ENCODE data around the gene KIF18B.

DNA sequence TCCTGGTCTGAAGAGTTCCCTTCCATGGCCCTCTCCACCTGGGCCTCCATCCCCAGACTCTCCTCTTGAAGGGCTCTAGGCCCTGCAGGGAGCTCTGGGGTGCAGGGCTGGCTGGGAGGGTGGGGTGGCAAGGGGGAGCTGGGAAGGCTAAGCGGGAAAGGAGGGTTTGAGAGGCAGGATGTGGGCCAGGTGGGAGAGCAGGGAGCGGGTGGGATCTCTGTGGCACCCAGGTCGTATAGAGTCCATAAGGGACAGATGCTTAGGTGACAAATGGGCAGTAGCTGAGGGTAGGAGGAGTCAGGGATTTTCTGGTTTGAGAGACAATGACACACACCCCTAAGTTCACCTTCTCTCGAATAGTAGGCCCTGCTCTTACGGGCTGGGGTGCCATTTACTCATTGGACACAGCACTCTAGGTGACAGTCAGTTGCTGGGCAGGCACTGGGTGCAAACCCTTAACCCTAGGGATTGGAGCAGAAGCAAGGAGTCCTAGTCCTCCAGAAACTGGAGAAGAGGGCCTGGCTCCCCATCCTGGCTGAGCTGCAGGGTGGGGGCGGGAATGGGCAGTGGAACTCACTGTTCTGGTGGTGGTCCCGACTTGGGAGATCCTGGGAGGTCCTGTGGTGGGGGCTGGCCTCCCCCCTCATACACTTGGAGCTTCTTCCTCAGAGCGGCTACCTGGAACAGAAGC is 15.3 kb downstream of the KIF18B start:
- TF ChIP-seq CTCF (IDR thresholded peaks at IDR 0.05; ENCODE audit: control extremely low read depth in 1 of 3, insufficient read depth in 1 of 3, low read depth in 1 of 3, low read length in 3 of 3) (no peak), SIRT6 (IDR thresholded peaks at IDR 0.05; ENCODE audit: low read length) (no peak), POLR2AphosphoS5 (IDR thresholded peaks at IDR 0.05; ENCODE audit: low read depth, low read length) (no peak), MAX (IDR thresholded peaks at IDR 0.05) (no peak), NRF1 (IDR thresholded peaks at IDR 0.05; ENCODE audit: low read depth, low read length) (no peak), EZH2 (IDR thresholded peaks at IDR 0.05; ENCODE audit: low read depth, low read length, severe bottlenecking) (no peak), SP2 (IDR thresholded peaks at IDR 0.05; ENCODE audit: low read length) (no peak), TCF12 (IDR thresholded peaks at IDR 0.05; ENCODE audit: low read depth, low read length) (no peak), POLR2A (IDR thresholded peaks at IDR 0.05; ENCODE audit: control extremely low read depth in 1 of 2, low read depth in 2 of 2, low read length in 2 of 2) (no peak), RAD21 (IDR thresholded peaks at IDR 0.05 in 1 of 2, conservative IDR thresholded peaks at IDR 0.05 in 1 of 2; ENCODE audit: low read depth in 2 of 2, low read length in 2 of 2) (no peak), CHD2 (IDR thresholded peaks at IDR 0.05; ENCODE audit: low read length) (no peak), EGR1 (IDR thresholded peaks at IDR 0.05; ENCODE audit: borderline replicate concordance, low read depth, low read length) (no peak)
